IMR-90 (cell line): ENCODE results near the gene MFN2. TPM values are rescaled to one million over a fixed set of nuclear protein-coding genes. Genes with fewer than 3 reads are reported as not detected.

Source experiments
- ATAC-seq: fragments of 200-7000 bp; cut with Tn5 transposase; 2 replicates; pipeline ENCODE4 v1.9.1; 2020; ENCODE audit warnings: low read depth, mild to moderate bottlenecking, moderate library complexity
- BruUV-seq: library from RNA; stranded (reverse); fragments of 400-500 nt; replicated peaks from 2 replicates; lab custom pipeline; 2021; lab: Mats Ljungman, UMichigan
- CTCF ChIA-PET: fragments of 300-600 bp; formaldehyde crosslinking; extraction: SDS; loops from one replicate; lab custom pipeline; 2021; ENCODE audit warnings: antibody characterized with exemption; lab: Yijun Ruan, JAX
- POLR2A ChIA-PET: fragments of 300-600 bp; sonication (Branson Sonifier 250); formaldehyde crosslinking; loops from one replicate; lab custom pipeline; 2022; ENCODE audit warnings: antibody characterized with exemption; ENCODE audit not compliant: unreplicated experiment; lab: Charles Lee
- DNase-seq: peaks from one replicate; pipeline ENCODE4 v3.0.0; 2013
- H2AFZ ChIP-seq: replicated peaks from 2 replicates; pipeline ENCODE3; 2013; ENCODE audit warnings: low read length, mild to moderate bottlenecking; ENCODE audit not compliant: poor library complexity
- H2AK5ac ChIP-seq: 2 replicates; pipeline ENCODE4 v1.6.1; 2013; ENCODE audit warnings: low read depth, low read length, inconsistent platforms
- H2AK9ac ChIP-seq: replicated peaks from 2 replicates; pipeline ENCODE3; 2013; ENCODE audit warnings: mild to moderate bottlenecking, low read depth, low read length, moderate library complexity; ENCODE audit not compliant: poor library complexity
- H2BK120ac ChIP-seq: 2 replicates; pipeline ENCODE4 v1.6.1; 2013; ENCODE audit warnings: low read depth, low read length, inconsistent platforms
- H2BK15ac ChIP-seq: 3 replicates; pipeline ENCODE4 v1.6.1; 2013; ENCODE audit warnings: low read depth, low read length, inconsistent platforms
- H2BK20ac ChIP-seq: 2 replicates; pipeline ENCODE4 v1.6.1; 2013; ENCODE audit warnings: low read depth, mild to moderate bottlenecking, inconsistent platforms, low read length, moderate library complexity
- H2BK5ac ChIP-seq: 2 replicates; pipeline ENCODE4 v1.6.1; 2013; ENCODE audit warnings: mild to moderate bottlenecking, low read depth, low read length, inconsistent platforms; ENCODE audit not compliant: poor library complexity, severe bottlenecking
- H3K14ac ChIP-seq: replicated peaks from 2 replicates; pipeline ENCODE4 v1.6.1; 2013; ENCODE audit warnings: low read depth, low read length, inconsistent platforms
- H3K18ac ChIP-seq: 2 replicates; pipeline ENCODE4 v1.6.1; 2013; ENCODE audit warnings: low read depth, low read length, control low read depth
- H3K23ac ChIP-seq: 2 replicates; pipeline ENCODE4 v1.6.1; 2013; ENCODE audit warnings: low read depth, low read length, inconsistent platforms
- H3K27ac ChIP-seq: 2 replicates; pipeline ENCODE4 v1.5.1; 2013; ENCODE audit warnings: mild to moderate bottlenecking, control low read depth, low read length; ENCODE audit not compliant: insufficient read depth
- H3K27me3 ChIP-seq: 2 replicates; pipeline ENCODE4 v1.6.1; 2013; ENCODE audit warnings: low read length; ENCODE audit not compliant: control insufficient read depth, insufficient read depth
- H3K36me3 ChIP-seq: 2 replicates; pipeline ENCODE4 v1.6.1; 2013; ENCODE audit warnings: low read length, mixed read lengths; ENCODE audit not compliant: control insufficient read depth, insufficient read depth
- H3K4ac ChIP-seq: 2 replicates; pipeline ENCODE4 v1.6.1; 2013; ENCODE audit warnings: low read depth, low read length, inconsistent platforms
- H3K4me1 ChIP-seq: 2 replicates; pipeline ENCODE4 v1.6.1; 2013; ENCODE audit warnings: low read length, mixed read lengths; ENCODE audit not compliant: control insufficient read depth, insufficient read depth
- H3K4me2 ChIP-seq: 2 replicates; pipeline ENCODE4 v1.6.1; 2013; ENCODE audit warnings: low read depth, mild to moderate bottlenecking, control low read depth, low read length, moderate library complexity
- H3K4me3 ChIP-seq: 2 replicates; pipeline ENCODE4 v1.5.1; 2013; ENCODE audit warnings: low read depth, mild to moderate bottlenecking, control low read depth, low read length, moderate library complexity; ENCODE audit not compliant: insufficient read depth
- H3K56ac ChIP-seq: 2 replicates; pipeline ENCODE4 v1.6.1; 2013; ENCODE audit warnings: low read length, inconsistent platforms; ENCODE audit not compliant: insufficient read depth; ENCODE audit errors: extremely low read depth
- H3K79me1 ChIP-seq, 2 experiments: 2 replicates each; pipeline ENCODE4 v1.6.1; 2013; ENCODE audit warnings: low read length in 2 of 2, inconsistent platforms in 1 of 2, low read depth in 1 of 2
- H3K9ac ChIP-seq: 2 replicates; pipeline ENCODE4 v1.6.1; 2013; ENCODE audit warnings: low read depth, low read length, control low read depth
- H3K9me1 ChIP-seq: 2 replicates; pipeline ENCODE4 v1.6.1; 2013; ENCODE audit warnings: low read length, inconsistent platforms; ENCODE audit not compliant: insufficient read depth
- H3K9me3 ChIP-seq: 2 replicates; pipeline ENCODE4 v1.6.1; 2013; ENCODE audit warnings: low read length; ENCODE audit not compliant: control insufficient read depth, insufficient read depth
- H4K20me1 ChIP-seq: 2 replicates; pipeline ENCODE4 v1.6.1; 2013; ENCODE audit warnings: low read length, inconsistent platforms; ENCODE audit not compliant: insufficient read depth
- H4K5ac ChIP-seq: 2 replicates; pipeline ENCODE4 v1.6.1; 2013; ENCODE audit warnings: mild to moderate bottlenecking, low read depth, low read length, control low read depth
- H4K8ac ChIP-seq, 2 experiments: 2 replicates each; pipeline ENCODE4 v1.6.1; 2013; ENCODE audit warnings: low read depth in 2 of 2, low read length in 2 of 2, control low read depth in 1 of 2, inconsistent platforms in 1 of 2
- H4K91ac ChIP-seq: 2 replicates; pipeline ENCODE4 v1.6.1; 2013; ENCODE audit warnings: low read depth, low read length, inconsistent platforms; ENCODE audit not compliant: insufficient read depth
- CEBPB ChIP-seq: IDR thresholded peaks from 2 replicates; pipeline ENCODE4 v1.6.1; 2012; ENCODE audit warnings: low read depth, low read length, improper control_type of control experiment
- MXI1 ChIP-seq: IDR thresholded peaks from 2 replicates; pipeline ENCODE4 v1.6.1; 2012; ENCODE audit warnings: low read depth, mild to moderate bottlenecking, low read length, moderate library complexity, borderline replicate concordance
- WGBS, 2 experiments: methylation state at CpG; one replicate each; pipeline versions ENCODE4 v1.1.5 to v1.1.7; 2013; ENCODE audit warnings: missing lambda C conversion rate in 2 of 2; ENCODE audit not compliant: insufficient read length in 1 of 2; ENCODE audit errors: extremely low coverage in 2 of 2; 5-methylcytosine and 5-hydroxymethylcytosine counted together
- dilution Hi-C: fragments of 300-500 bp; cut with HindIII; formaldehyde crosslinking; loops from one replicate; pipeline ENCODE4 v1.14.3; 2018; ENCODE audit warnings: low sequenced_read_pairs; ENCODE audit not compliant: unreplicated experiment
- in situ Hi-C: fragments of 300-500 bp; cut with MboI; formaldehyde crosslinking; loops from 3 replicates; pipeline ENCODE4 v1.14.3; 2019; ENCODE audit warnings: low sequenced_read_pairs, inconsistent platforms, mixed read lengths
- intact Hi-C: fragments of 100-400 bp; cut with micrococcal nuclease; formaldehyde crosslinking; loops from 2 replicates; pipeline ENCODE4 v1.10.0; 2022
- polyA plus RNA-seq, 3 experiments: library from polyadenylated mRNA; depleted of rRNA; stranded (reverse); fragments of >200 nt; gene quantifications; 2 replicates each; pipeline ENCODE4 v1.2.3, GENCODE V29; 2012; ENCODE audit warnings: low replicate concordance in 1 of 3
- total RNA-seq: library from RNA; depleted of rRNA; stranded (reverse); fragments of >200 nt; gene quantifications from 2 replicates; pipeline ENCODE4 v1.2.3, GENCODE V29; 2012
- TF ChIP-seq, protein P1 (sequence below): fragments of 150-350 bp; IDR thresholded peaks from 2 replicates; pipeline ENCODE4 v1.6.1; 2017; ENCODE audit warnings: mild to moderate bottlenecking, antibody characterized with exemption, low read length, low read depth

The MFN2 gene
- total and polyA plus RNA-seq, 2 of the 4 experiments (the other 2 are of a cell fraction): 52.8 to 84.2 TPM

DNA sequence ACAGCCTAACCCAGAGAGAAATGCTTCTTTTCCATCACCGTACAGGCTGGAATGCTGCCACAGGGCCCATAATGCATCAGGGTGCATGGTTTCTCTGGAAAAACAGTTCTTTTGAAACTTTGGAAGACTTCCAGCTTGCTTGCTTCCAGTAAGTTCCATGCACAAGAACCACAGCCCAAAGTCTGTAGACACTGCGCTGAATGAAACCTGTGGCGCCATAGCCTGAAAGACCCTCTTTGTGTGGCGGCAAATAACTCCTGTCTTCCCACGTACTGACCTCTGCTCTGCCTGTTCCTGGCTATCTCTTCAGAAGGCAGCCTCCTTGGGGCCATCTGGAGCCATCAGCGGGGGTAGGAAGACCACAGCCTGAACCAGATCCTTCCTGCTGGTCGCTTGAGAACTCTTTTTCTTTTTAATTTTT is 54.1 kb downstream of the MFN2 start:
- no peak for ATAC-seq
- CTCF ChIA-PET: no interaction called here

More for the DNA sequence above, 54.1 kb downstream of the MFN2 start:
- Histone ChIP-seq H4K20me1 (no peaks in the 10 kb centered on the region), H3K23ac (no peak overlapping the region), H2BK5ac (no peak overlapping the region), H3K4me2 (no peak overlapping the region), H2AK9ac (no peak overlapping the region), H3K18ac (no peak overlapping the region), H4K91ac (no peak overlapping the region), H3K9me3 (no peaks in the 10 kb centered on the region), H2AK5ac (no peak overlapping the region), H2BK120ac (no peak overlapping the region), H2BK20ac (no peak overlapping the region), H3K9me1 (no peaks in the 10 kb centered on the region), H3K4me1 (peaks cover 1% of the 10 kb centered on the region; the same call in 1 of the 2 replicates), H2BK15ac (no peak overlapping the region), H3K56ac (no peak overlapping the region), H3K27ac (no peak overlapping the region), H3K36me3 (peaks cover 13% of the 10 kb centered on the region; the same call in 1 of the 2 replicates), H3K14ac (no peak overlapping the region), H4K8ac (no peak overlapping the region), H3K79me1 (no peaks in the 10 kb centered on the region), H3K27me3 (peaks cover 9% of the 10 kb centered on the region; the same call in 1 of the 2 replicates), H3K4me3 (no peak overlapping the region), H4K5ac (no peak overlapping the region), H2AFZ (no peak overlapping the region), H3K4ac (no peak overlapping the region), H3K9ac (no peak overlapping the region)
- peak; percentile 44 for DNase-seq
- intact Hi-C loops: no loop called here
- POLR2A ChIA-PET: no interaction called here
- dilution Hi-C loops: no loop called here
- in situ Hi-C loops: no loop called here
- no TSS peak for BruUV-seq
- WGBS, 2 experiments: 77% methylated on average over 6 of the region's 7 CpGs; no CpG with 5 or more reads in 1 of the 2 experiments
- TF ChIP-seq MXI1: no peak
- no peak for TF ChIP-seq CEBPB
- TF ChIP-seq, protein P1, sequence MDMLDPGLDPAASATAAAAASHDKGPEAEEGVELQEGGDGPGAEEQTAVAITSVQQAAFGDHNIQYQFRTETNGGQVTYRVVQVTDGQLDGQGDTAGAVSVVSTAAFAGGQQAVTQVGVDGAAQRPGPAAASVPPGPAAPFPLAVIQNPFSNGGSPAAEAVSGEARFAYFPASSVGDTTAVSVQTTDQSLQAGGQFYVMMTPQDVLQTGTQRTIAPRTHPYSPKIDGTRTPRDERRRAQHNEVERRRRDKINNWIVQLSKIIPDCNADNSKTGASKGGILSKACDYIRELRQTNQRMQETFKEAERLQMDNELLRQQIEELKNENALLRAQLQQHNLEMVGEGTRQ: no peak
